Fibroblast of pulmonary artery (primary cell): ENCODE measurements around the gene EFCAB13.

Experiments
- DNase-seq: peaks from one replicate; pipeline ENCODE4 v3.0.0-alpha.2; 2010; ENCODE audit warnings: low read depth
- H3K4me3 ChIP-seq: replicated peaks from 2 replicates; pipeline ENCODE4 v1.5.1; 2011; ENCODE audit warnings: low read depth, mild to moderate bottlenecking, control low read depth, low read length, moderate library complexity
- CTCF ChIP-seq: IDR thresholded peaks from 2 replicates; pipeline ENCODE4 v1.5.1; 2011; ENCODE audit warnings: mild to moderate bottlenecking, control low read depth, low read length, inconsistent platforms; ENCODE audit errors: missing control alignments

The EFCAB13 gene

GRCh38 chr17:47287068-47287467 lies 36.7 kb upstream of the EFCAB13 start:
- no peak overlapping the region for H3K4me3 ChIP-seq

GRCh38 chr17:47287639-47288038 lies 36.1 kb upstream of the EFCAB13 start:
- no peak for TF ChIP-seq CTCF
- H3K4me3 ChIP-seq, result no peak overlapping the region
- DNase-seq, result no peak

More at GRCh38 chr17:47287068-47287467, 36.7 kb upstream of the EFCAB13 start:
- no peak for TF ChIP-seq CTCF
- no peak for DNase-seq

- no peak overlapping the region for H3K4me3 ChIP-seq
- DNase-seq, result peak; percentile 49
- no peak for TF ChIP-seq CTCF
These were observed 35.1 kb upstream of the EFCAB13 start for GRCh38 chr17:47288531-47289116.

GRCh38 chr17:47289302-47289701 lies 34.5 kb upstream of the EFCAB13 start:
- DNase-seq, result no peak
- no peak overlapping the region for H3K4me3 ChIP-seq
- TF ChIP-seq CTCF, result no peak

- H3K4me3 ChIP-seq, result no peak overlapping the region
- DNase-seq, result no peak
- TF ChIP-seq CTCF, result no peak
These were observed 32.9 kb upstream of the EFCAB13 start for GRCh38 chr17:47290870-47291241.

- DNase-seq, result no peak
- TF ChIP-seq CTCF, result no peak
These were observed 32.4 kb upstream of the EFCAB13 start for GRCh38 chr17:47291242-47291873.

GRCh38 chr17:47292206-47292605 lies 31.5 kb upstream of the EFCAB13 start:
- no peak for TF ChIP-seq CTCF
- no peak for DNase-seq
- no peak overlapping the region for H3K4me3 ChIP-seq

More at GRCh38 chr17:47291242-47291873, 32.4 kb upstream of the EFCAB13 start:
- H3K4me3 ChIP-seq, result no peak overlapping the region
